GM19452 (cell line): ENCODE data around the gene LMAN2.
"Not testable (repeated sequence)": the region's sequence is repeated elsewhere in the genome, so short reads cannot be mapped to it uniquely, and the experiment has no call there.

Experiments
- ATAC-seq: cut with Tn5 transposase; IDR thresholded peaks from one replicate; pipeline ENCODE4 v1.9.1; 2021; ENCODE audit not compliant: unreplicated experiment

LMAN2 gene

GRCh38 chr5:177365845-177366527 is 14.5 kb upstream of the LMAN2 start:
- ATAC-seq, result no peak

DNA sequence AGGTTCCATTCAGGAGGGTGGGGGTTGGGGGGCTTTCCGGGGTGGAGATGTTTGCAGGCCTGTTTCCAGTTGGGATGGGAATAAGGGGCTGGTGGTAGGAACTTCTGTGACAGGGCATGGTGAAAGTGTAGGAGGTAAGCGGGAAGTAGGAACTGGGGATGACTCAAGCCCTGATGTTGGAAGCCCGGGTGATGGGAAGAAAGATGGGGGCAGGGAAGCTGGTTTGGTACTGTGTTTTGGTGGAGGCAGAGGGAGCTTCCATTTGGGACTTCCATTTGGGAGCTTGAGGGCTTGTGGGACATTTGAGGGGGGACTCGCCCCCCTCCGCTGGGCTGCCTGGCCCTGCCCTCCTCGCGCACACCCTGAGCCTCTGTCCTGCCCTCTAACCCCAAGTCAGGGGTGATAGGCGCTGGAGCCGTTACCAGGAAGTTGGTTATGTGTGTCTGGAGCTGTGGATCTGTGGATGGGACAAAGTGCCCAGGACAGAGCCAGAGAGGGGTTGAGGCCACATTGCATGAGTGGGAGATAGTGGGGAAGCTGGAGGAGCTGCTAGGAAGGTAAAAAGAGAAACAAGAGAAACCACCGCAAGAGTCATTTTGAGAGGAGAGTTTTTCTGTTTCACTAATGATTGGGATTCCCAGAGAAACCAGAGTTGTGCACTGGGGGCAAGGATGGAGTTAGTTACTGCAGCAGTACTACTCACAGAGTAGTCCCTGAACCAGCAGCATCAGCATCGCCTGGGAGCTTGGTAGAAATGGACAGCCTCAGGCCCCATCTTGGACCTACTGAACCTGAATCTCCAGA is 12.9 kb upstream of the LMAN2 start:
- no peak for ATAC-seq

DNA sequence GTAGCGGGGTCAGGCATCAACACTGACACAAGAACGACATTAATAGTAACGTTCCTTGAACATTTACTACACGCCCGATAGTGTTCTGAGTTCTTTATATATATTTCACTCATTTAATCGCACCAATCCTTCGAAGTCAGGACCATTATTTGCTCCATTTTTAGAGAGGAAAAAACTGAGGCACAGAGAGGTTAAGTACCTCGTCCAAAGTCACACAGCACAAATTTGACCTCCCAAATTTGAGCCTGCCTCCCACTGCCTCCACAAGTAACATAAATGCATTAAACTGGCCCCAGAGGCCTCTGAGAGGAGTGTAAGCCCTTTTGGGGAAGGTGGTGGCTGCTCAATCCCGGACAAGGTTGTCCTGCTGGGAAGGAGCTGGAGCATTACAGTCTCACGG is 12.1 kb upstream of the LMAN2 start:
- no peak for ATAC-seq

GRCh38 chr5:177362610-177363507 is 11.4 kb upstream of the LMAN2 start:
- no peak for ATAC-seq

DNA sequence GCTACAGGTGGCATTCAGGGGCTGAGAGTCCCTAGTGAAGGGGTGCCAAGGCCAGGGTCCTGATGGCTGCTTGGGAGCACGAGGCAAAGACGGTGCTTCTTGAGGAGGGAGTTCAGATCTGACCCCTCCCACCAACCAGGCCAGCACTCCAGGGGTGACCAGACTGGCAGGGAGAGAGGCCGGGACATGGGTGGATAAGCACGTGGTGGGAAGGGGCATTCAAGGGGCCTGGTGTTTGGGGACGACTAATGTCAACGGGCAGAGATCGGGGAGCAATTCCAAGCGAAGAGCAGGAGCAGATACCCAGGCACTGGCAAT is 10.8 kb upstream of the LMAN2 start:
- ATAC-seq, result no peak

- ATAC-seq, result no peak
Measured at GRCh38 chr5:177361418-177362291, 10.2 kb upstream of the LMAN2 start.

GRCh38 chr5:177360740-177361139 is 9.3 kb upstream of the LMAN2 start:
- ATAC-seq, result not testable (repeated sequence)

- ATAC-seq, result no peak
Measured at GRCh38 chr5:177359860-177360259, 8.4 kb upstream of the LMAN2 start.

DNA sequence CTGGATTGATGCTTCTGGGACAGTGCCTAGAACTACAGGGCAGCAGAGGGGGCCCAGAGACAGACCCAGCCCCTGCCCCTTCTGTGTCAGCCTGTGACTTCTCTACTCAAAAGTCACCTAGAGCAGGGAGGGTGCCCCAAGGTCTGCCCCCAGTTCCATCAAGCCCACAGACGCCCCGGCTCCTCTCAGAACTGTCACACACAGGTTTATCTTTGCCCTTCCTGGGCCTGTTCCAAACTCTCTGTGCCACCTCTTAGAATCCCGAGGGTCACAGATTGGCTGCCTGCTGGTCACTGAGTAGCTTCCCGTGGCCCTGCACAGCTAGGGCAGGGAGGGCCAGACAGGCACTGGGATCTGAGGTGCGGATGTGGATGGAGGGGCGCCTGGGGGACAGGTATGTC is 8.0 kb upstream of the LMAN2 start:
- ATAC-seq, result no peak

DNA sequence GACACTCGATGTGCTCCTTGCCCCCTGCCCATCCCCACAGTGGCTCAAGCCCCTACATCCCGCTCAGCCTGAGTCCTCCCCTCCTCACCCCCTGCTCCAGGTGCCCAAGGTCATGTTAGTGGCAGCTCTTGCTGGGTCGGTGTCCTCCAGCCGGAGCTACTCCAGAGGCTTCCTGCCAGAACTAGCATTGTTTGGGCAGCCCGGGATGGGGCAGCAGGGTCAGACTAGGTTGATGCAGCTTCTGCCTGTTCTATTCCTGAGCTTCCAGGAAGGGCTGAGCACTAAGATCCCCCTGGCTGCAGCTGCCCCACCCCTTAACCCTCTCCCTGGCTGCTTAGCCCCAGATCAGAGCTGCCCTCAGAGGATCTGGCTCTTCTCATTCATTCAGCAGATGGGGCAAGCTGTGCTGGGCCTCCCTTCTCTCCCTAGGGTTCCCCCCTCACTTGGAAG is 6.9 kb upstream of the LMAN2 start:
- no peak for ATAC-seq

- peak; percentile 84 for ATAC-seq
Measured at GRCh38 chr5:177357459-177358351, 6.2 kb upstream of the LMAN2 start, which contains the start of gene RGS14. Gene RGS14, plus strand, starts transcription at chr5:177357924. Its CDS starts 101 bp downstream, at chr5:177358025.

DNA sequence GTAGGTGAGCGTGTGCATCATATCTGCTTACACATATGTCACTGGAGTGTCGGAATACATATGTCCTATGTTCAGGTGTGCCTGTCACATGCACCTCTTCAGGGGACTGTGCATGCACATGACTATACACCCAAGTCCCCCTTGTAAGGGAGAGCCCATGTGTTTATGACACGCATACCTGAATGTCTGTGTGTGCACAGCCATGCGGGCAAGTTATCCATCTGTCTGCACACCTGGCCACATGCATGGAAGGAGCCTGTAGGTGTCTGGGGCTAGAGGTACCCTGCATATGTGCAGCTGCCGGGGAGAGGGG is 5.6 kb upstream of the LMAN2 start:
- ATAC-seq, result no peak

- no peak for ATAC-seq
Measured at GRCh38 chr5:177356746-177357145, 5.3 kb upstream of the LMAN2 start.

- no peak for ATAC-seq
Measured at GRCh38 chr5:177355868-177356168, 4.3 kb upstream of the LMAN2 start.

- no peak for ATAC-seq
Measured at GRCh38 chr5:177355162-177355867, 3.8 kb upstream of the LMAN2 start.

DNA sequence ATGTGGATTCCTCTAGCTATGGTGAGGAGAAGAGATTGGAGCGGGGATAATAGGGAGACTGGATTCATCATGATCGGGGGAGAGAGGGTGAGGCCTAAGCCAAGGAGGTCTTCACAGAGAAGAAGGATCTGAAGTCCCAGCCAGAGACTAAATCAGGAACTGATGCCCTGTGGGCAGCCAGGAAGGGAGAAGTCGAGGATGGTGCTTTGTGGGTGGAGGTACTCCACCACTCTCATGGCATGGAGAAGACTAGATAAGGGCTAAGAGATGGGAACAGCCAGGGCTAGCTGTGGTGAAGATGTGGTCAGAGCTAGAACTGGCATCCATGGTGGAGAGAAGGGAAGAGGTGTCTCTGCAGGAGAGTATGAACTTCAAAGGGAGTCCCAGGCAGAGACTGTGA is 3.2 kb upstream of the LMAN2 start:
- no peak for ATAC-seq

GRCh38 chr5:177354256-177354655 is 2.8 kb upstream of the LMAN2 start:
- ATAC-seq, result no peak

GRCh38 chr5:177353093-177353492 is 1.6 kb upstream of the LMAN2 start:
- ATAC-seq, result no peak

- no peak for ATAC-seq
Measured at GRCh38 chr5:177350776-177351391, 584 bp downstream of the LMAN2 start.
